ENCODE measurements around the gene ASS1.

DNA sequence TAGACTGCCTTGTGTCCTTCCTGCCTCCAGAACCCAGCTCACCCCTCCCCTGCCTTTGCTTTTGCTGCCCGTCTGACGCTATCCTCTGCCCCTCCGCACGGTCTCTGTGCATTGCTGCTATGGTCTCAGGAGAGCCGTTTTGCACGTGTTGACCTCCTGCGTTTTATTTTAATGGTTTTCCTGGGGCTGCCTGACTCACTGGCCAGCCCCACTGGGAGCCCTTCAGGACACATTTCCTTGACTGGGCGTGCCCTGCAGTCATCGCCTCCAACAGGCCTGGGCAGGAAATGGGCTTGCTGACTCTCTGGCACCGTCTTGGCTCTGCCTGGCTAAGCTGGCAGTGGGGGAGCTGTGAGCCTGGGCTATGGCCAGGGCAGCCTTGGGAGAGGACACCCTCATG is 17.9 kb upstream of the ASS1 start:
- TF ChIP-seq CTCF (IDR thresholded peaks at IDR 0.05; ENCODE audit: borderline replicate concordance, extremely low read depth, low read length, poor library complexity, severe bottlenecking) (no peak), EZH2 (IDR thresholded peaks at IDR 0.05; ENCODE audit: borderline replicate concordance, low read depth, low read length, severe bottlenecking) (no peak)
